Ovary (tissue), 3 donors: ENCODE measurements around the gene MALRD1.

Experiments used
- CTCF ChIP-seq, 3 donors: fragments of 450-650 bp in 2 of 3; fragments of 200-600 bp in 1 of 3; IDR thresholded peaks; one replicate each; pipeline versions ENCODE4 v1.5.1 to v1.8.0; 2016 to 2022; ENCODE audit warnings: antibody characterized with exemption in 3 of 3, mild to moderate bottlenecking in 1 of 3
- EP300 ChIP-seq: sonication (generic); formaldehyde crosslinking; IDR thresholded peaks from one replicate; pipeline ENCODE4 v1.6.1; 2017; ENCODE audit warnings: antibody characterized with exemption
- POLR2A ChIP-seq: fragments of 450-650 bp; IDR thresholded peaks from one replicate; pipeline ENCODE4 v1.6.1; 2017; ENCODE audit warnings: antibody characterized with exemption, mild to moderate bottlenecking, moderate library complexity
- donor health status: DM: no; HTN: no; CAD: no.

- TF ChIP-seq POLR2A = no peak
- no peak for TF ChIP-seq CTCF (IDR thresholded peaks at IDR 0.05)
- TF ChIP-seq EP300 = no peak
Measured at GRCh38 chr10:19683960-19684359, 635.4 kb downstream of the MALRD1 start.
